ENCODE data around the gene DCAKD.

GRCh38 chr17:45016237-45016636 lies 35.2 kb downstream of the DCAKD start:
- no peak for TF ChIP-seq POLR2A (IDR thresholded peaks at IDR 0.05)
- TF ChIP-seq EP300 (IDR thresholded peaks at IDR 0.05) = no peak
